K562 (cell line): ENCODE data around the gene OBSL1. TPM values are rescaled to one million over a fixed set of nuclear protein-coding genes. Genes with fewer than 3 reads are reported as not detected.

ENCODE experiments used
- CHCHD3 ChIP-seq: fragments of 250-450 bp; sonication (Bioruptor Pico); IDR thresholded peaks from 2 replicates; pipeline ENCODE4 v2.1.2; 2022; ENCODE audit warnings: mild to moderate bottlenecking
- CXXC5 ChIP-seq: fragments of 250-450 bp; sonication (Bioruptor Pico); IDR thresholded peaks from 2 replicates; pipeline ENCODE4 v1.8.0; 2022; ENCODE audit warnings: inconsistent platforms, mild to moderate bottlenecking, moderate library complexity
- EHMT2 ChIP-seq: fragments of 450-650 bp; IDR thresholded peaks from 2 replicates; pipeline ENCODE4 v1.6.1; 2018; ENCODE audit warnings: antibody characterized with exemption
- ETV6 ChIP-seq, 3 experiments: fragments of 150-350 bp in 1 of 3; sonication (generic) in 1 of 3; formaldehyde crosslinking in 1 of 3; IDR thresholded peaks; 2 replicates each; pipeline versions ENCODE4 v1.6.1 to v1.8.0; 2014 to 2022; ENCODE audit warnings: borderline replicate concordance in 2 of 3, low read depth in 2 of 3, antibody characterized with exemption in 1 of 3, low read length in 1 of 3, mild to moderate bottlenecking in 1 of 3, missing genetic modification reagents in 1 of 3
- FIP1L1 ChIP-seq: fragments of 200-400 bp; formaldehyde crosslinking; IDR thresholded peaks from 2 replicates; pipeline ENCODE4 v1.6.1; 2018; ENCODE audit warnings: mild to moderate bottlenecking, low read depth, low read length; ENCODE audit not compliant: poor library complexity, severe bottlenecking
- HLTF ChIP-seq: fragments of 450-650 bp; IDR thresholded peaks from 2 replicates; pipeline ENCODE4 v1.6.1; 2016
- MNT ChIP-seq, 2 experiments: fragments of 450-650 bp; conservative IDR thresholded peaks; 2 replicates each; pipeline ENCODE4 v1.6.1; 2017; ENCODE audit warnings: mild to moderate bottlenecking in 2 of 2, moderate library complexity in 2 of 2
- PKNOX1 ChIP-seq: fragments of 450-650 bp; IDR thresholded peaks from 2 replicates; pipeline ENCODE4 v1.6.1; 2016
- RAD21 ChIP-seq, 2 experiments: fragments of 250-450 bp in 1 of 2; fragments of 450-650 bp in 1 of 2; sonication (Bioruptor Pico) in 1 of 2; formaldehyde crosslinking in 1 of 2; IDR thresholded peaks in 1 of 2; conservative IDR thresholded peaks in 1 of 2; 2 replicates each; pipeline versions ENCODE4 v1.4.0 to v1.8.0; 2020 to 2022; ENCODE audit warnings: mild to moderate bottlenecking in 2 of 2, moderate library complexity in 1 of 2
- SRSF1 ChIP-seq: fragments of 200-400 bp; formaldehyde crosslinking; IDR thresholded peaks from 2 replicates; pipeline ENCODE4 v1.6.1; 2017; ENCODE audit warnings: mild to moderate bottlenecking, low read depth, low read length, moderate library complexity
- STAT6 ChIP-seq: sonication (generic); formaldehyde crosslinking; IDR thresholded peaks from 2 replicates; pipeline ENCODE4 v1.8.1; 2023; ENCODE audit warnings: mild to moderate bottlenecking, missing genetic modification reagents
- TAF9B ChIP-seq: fragments of 450-650 bp; IDR thresholded peaks from 2 replicates; pipeline ENCODE4 v1.6.1; 2018; ENCODE audit warnings: mild to moderate bottlenecking; ENCODE audit not compliant: partially characterized antibody
- TARDBP ChIP-seq: fragments of 450-650 bp; IDR thresholded peaks from 2 replicates; pipeline ENCODE4 v1.6.1; 2016
- VEZF1 ChIP-seq: fragments of 200-800 bp; sonication (Bioruptor generic); IDR thresholded peaks from 2 replicates; pipeline ENCODE4 v1.6.1; 2017; ENCODE audit warnings: missing genetic modification characterization, missing compliant biosample characterization
- ZNF57 ChIP-seq: fragments of 450-650 bp; formaldehyde crosslinking; IDR thresholded peaks from 2 replicates; pipeline ENCODE4 v1.4.0; 2020; ENCODE audit warnings: mild to moderate bottlenecking, moderate library complexity
- polyA plus RNA-seq, 8 experiments: library from polyadenylated mRNA; depleted of rRNA in 4 of 8; stranded (reverse) in 5 of 8; unstranded in 3 of 8; fragments of >200 nt; fragmentation: Nextera tagmentation in 2 of 8; fragmentation: Illumina TruSeq in 1 of 8; extraction: Ambion mirVana in 2 of 8; extraction: Trizol in 1 of 8; gene quantifications; 2 replicates each; pipeline versions ENCODE4 v1.2.1 to v1.2.3, GENCODE V29; 2011 to 2014; ENCODE audit warnings: inconsistent platforms in 1 of 8, missing spikeins in 1 of 8
- total RNA-seq, 7 experiments: library from RNA; depleted of rRNA in 6 of 7; stranded (reverse); fragments of >200 nt in 6 of 7; fragmentation: Illumina TruSeq in 2 of 7; extraction: Trizol in 2 of 7; gene quantifications; 2 replicates each; pipeline versions ENCODE4 v1.2.1 to v1.2.3, GENCODE V29; 2011 to 2021; ENCODE audit warnings: low replicate concordance in 1 of 7

Gene OBSL1
- total and polyA plus RNA-seq, 9 of the 15 experiments (the other 6 are each of a cell fraction or from before 2014, with no cell fraction given), result 1.2 to 26.6 (median 8.6) TPM

GRCh38 chr2:219522111-219523030 lies 49.0 kb downstream of the OBSL1 start (continued):
- TF ChIP-seq STAT6 (CRISPR knock-in tag) (no peak), RAD21 (CRISPR knock-in tag; conservative IDR thresholded peaks at IDR 0.05 in 1 of 2, IDR thresholded peaks at IDR 0.05 in 1 of 2) (no peak), PKNOX1 (0 out of 2 replicates have a peak, but pooled peaks have one; percentile 7), CXXC5 (CRISPR knock-in tag) (peak; percentile 18; the same call in 1 of the 2 replicates), EHMT2 (no peak), FIP1L1 (no peak), ETV6 (IDR thresholded peaks at IDR 0.05; ENCODE audit: borderline replicate concordance in 1 of 2, low read depth in 2 of 2, low read length in 1 of 2) (no peak), ETV6 (CRISPR knock-in tag; IDR thresholded peaks at IDR 0.05; ENCODE audit: borderline replicate concordance) (no peak), TARDBP (no peak), MNT (conservative IDR thresholded peaks at IDR 0.05) (no peak), ZNF57 (no peak), VEZF1 (CRISPR knock-in tag) (peak; percentile 78), SRSF1 (no peak), HLTF (0 out of 2 replicates have a peak, but pooled peaks have one; percentile 13), TAF9B (peak; percentile 27), CHCHD3 (CRISPR knock-in tag) (no peak)
